Measurements from ENCODE around the gene AMACR.

DNA sequence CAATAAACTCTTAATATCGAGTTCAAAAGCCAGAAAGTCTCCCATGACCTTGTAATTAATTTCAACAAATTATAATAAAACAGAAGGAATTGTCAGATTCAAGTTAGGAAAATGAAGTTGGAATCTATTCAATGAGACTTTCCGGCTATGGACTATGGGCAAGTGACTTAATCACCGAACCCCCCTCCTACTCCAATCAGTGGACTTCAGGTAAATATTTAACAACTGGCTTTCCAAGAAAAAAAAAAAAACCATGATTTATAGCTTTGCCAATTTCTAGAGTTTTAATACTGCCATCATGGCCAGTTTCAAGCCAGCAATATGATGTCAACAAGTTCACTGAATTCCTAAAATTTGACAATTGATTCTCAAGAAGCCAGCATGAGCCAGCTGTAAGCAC lies 27.8 kb downstream of the AMACR start:
- no peak for TF ChIP-seq POLR2A (IDR thresholded peaks at IDR 0.05)
- TF ChIP-seq, protein P1, sequence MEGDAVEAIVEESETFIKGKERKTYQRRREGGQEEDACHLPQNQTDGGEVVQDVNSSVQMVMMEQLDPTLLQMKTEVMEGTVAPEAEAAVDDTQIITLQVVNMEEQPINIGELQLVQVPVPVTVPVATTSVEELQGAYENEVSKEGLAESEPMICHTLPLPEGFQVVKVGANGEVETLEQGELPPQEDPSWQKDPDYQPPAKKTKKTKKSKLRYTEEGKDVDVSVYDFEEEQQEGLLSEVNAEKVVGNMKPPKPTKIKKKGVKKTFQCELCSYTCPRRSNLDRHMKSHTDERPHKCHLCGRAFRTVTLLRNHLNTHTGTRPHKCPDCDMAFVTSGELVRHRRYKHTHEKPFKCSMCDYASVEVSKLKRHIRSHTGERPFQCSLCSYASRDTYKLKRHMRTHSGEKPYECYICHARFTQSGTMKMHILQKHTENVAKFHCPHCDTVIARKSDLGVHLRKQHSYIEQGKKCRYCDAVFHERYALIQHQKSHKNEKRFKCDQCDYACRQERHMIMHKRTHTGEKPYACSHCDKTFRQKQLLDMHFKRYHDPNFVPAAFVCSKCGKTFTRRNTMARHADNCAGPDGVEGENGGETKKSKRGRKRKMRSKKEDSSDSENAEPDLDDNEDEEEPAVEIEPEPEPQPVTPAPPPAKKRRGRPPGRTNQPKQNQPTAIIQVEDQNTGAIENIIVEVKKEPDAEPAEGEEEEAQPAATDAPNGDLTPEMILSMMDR (IDR thresholded peaks at IDR 0.05) = no peak

Measured in esophagus squamous epithelium (tissue), 4 donors.